ENCODE measurements around the gene RNF41.

GRCh38 chr12:56165369-56165768 is 56.4 kb downstream of the RNF41 start:
- TF ChIP-seq, protein P1, sequence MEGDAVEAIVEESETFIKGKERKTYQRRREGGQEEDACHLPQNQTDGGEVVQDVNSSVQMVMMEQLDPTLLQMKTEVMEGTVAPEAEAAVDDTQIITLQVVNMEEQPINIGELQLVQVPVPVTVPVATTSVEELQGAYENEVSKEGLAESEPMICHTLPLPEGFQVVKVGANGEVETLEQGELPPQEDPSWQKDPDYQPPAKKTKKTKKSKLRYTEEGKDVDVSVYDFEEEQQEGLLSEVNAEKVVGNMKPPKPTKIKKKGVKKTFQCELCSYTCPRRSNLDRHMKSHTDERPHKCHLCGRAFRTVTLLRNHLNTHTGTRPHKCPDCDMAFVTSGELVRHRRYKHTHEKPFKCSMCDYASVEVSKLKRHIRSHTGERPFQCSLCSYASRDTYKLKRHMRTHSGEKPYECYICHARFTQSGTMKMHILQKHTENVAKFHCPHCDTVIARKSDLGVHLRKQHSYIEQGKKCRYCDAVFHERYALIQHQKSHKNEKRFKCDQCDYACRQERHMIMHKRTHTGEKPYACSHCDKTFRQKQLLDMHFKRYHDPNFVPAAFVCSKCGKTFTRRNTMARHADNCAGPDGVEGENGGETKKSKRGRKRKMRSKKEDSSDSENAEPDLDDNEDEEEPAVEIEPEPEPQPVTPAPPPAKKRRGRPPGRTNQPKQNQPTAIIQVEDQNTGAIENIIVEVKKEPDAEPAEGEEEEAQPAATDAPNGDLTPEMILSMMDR (IDR thresholded peaks at IDR 0.05; ENCODE audit: low read depth, low read length, poor library complexity, severe bottlenecking), result no peak
- no peak for TF ChIP-seq EZH2phosphoT487 (IDR thresholded peaks at IDR 0.05; ENCODE audit: borderline replicate concordance, low read length)
